ENCODE data around the gene GLRX5. TPM values are rescaled to one million over a fixed set of nuclear protein-coding genes. Genes with fewer than 3 reads are reported as not detected.

The GLRX5 gene
- total RNA-seq, 1 donor from 2014 or later: 33.4 TPM

- Mint-ChIP-seq H3K36me3 (ENCODE audit: low read depth) (no peaks in the 10 kb centered on the region), H3K4me3 (ENCODE audit: unreplicated experiment) (no peak overlapping the region), H3K27me3 (ENCODE audit: low read depth) (peaks cover 7% of the 10 kb centered on the region), H3K27ac (ENCODE audit: unreplicated experiment) (no peak overlapping the region), H3K4me1 (ENCODE audit: low read depth) (no peaks in the 10 kb centered on the region), H3K9me3 (ENCODE audit: low read depth) (no peaks in the 10 kb centered on the region)
- DNase-seq (ENCODE audit: low spot score): no peak
- TF ChIP-seq, protein P1, sequence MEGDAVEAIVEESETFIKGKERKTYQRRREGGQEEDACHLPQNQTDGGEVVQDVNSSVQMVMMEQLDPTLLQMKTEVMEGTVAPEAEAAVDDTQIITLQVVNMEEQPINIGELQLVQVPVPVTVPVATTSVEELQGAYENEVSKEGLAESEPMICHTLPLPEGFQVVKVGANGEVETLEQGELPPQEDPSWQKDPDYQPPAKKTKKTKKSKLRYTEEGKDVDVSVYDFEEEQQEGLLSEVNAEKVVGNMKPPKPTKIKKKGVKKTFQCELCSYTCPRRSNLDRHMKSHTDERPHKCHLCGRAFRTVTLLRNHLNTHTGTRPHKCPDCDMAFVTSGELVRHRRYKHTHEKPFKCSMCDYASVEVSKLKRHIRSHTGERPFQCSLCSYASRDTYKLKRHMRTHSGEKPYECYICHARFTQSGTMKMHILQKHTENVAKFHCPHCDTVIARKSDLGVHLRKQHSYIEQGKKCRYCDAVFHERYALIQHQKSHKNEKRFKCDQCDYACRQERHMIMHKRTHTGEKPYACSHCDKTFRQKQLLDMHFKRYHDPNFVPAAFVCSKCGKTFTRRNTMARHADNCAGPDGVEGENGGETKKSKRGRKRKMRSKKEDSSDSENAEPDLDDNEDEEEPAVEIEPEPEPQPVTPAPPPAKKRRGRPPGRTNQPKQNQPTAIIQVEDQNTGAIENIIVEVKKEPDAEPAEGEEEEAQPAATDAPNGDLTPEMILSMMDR (IDR thresholded peaks at IDR 0.05): no peak
These were observed 28.2 kb downstream of the GLRX5 start for GRCh38 chr14:95562892-95563685.

DNA sequence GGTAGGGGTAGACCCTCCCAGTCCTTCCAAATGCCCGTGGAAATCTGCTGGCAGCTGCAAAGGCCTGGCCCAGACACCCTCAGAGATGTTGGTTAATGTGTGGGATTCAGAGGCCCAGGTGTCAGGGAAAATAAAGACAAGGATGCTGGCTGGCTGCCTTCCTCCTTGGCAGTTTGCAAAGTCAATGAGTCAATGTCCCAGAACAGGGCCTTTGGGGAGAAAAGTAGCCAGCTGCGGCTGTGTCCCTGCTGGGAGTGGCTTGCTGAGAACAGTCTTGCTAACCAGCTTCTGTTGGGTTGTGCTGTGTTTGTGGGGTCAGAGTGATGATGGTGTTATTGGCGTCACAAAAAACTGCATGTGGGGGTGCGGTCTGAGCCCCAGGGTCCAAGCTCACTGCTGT lies 29.2 kb downstream of the GLRX5 start:
- TF ChIP-seq, protein P1 (IDR thresholded peaks at IDR 0.05): no peak
- Mint-ChIP-seq H3K36me3 (ENCODE audit: low read depth) (no peaks in the 10 kb centered on the region), H3K9me3 (ENCODE audit: low read depth) (no peaks in the 10 kb centered on the region), H3K27ac (ENCODE audit: unreplicated experiment) (no peak overlapping the region), H3K27me3 (ENCODE audit: low read depth) (peaks cover 8% of the 10 kb centered on the region), H3K4me3 (ENCODE audit: unreplicated experiment) (no peak overlapping the region), H3K4me1 (ENCODE audit: low read depth) (no peaks in the 10 kb centered on the region)
- DNase-seq (ENCODE audit: low spot score): no peak

GRCh38 chr14:95569440-95569839 lies 34.6 kb downstream of the GLRX5 start:
- no peaks in the 10 kb centered on the region for H3K9me3 Mint-ChIP-seq (ENCODE audit: low read depth)
- H3K4me3 Mint-ChIP-seq (ENCODE audit: unreplicated experiment): no peak overlapping the region

GRCh38 chr14:95573313-95573712 lies 38.5 kb downstream of the GLRX5 start:
- H3K9me3 Mint-ChIP-seq (ENCODE audit: low read depth): no peaks in the 10 kb centered on the region
- H3K4me3 Mint-ChIP-seq (ENCODE audit: unreplicated experiment): no peak overlapping the region
- no peak overlapping the region for H3K27ac Mint-ChIP-seq (ENCODE audit: unreplicated experiment)
- no peak for DNase-seq (ENCODE audit: low spot score)
- H3K36me3 Mint-ChIP-seq (ENCODE audit: low read depth): no peaks in the 10 kb centered on the region
- H3K27me3 Mint-ChIP-seq (ENCODE audit: low read depth): peaks cover 28% of the 10 kb centered on the region
- H3K4me1 Mint-ChIP-seq (ENCODE audit: low read depth): no peaks in the 10 kb centered on the region
- TF ChIP-seq, protein P1 (IDR thresholded peaks at IDR 0.05): no peak

More at GRCh38 chr14:95569440-95569839, 34.6 kb downstream of the GLRX5 start:
- no peaks in the 10 kb centered on the region for H3K36me3 Mint-ChIP-seq (ENCODE audit: low read depth)
- no peak overlapping the region for H3K27ac Mint-ChIP-seq (ENCODE audit: unreplicated experiment)
- no peak for DNase-seq (ENCODE audit: low spot score)
- H3K4me1 Mint-ChIP-seq (ENCODE audit: low read depth): no peaks in the 10 kb centered on the region
- TF ChIP-seq, protein P1 (IDR thresholded peaks at IDR 0.05): no peak
- H3K27me3 Mint-ChIP-seq (ENCODE audit: low read depth): peaks cover 18% of the 10 kb centered on the region

- TF ChIP-seq, protein P1 (IDR thresholded peaks at IDR 0.05): no peak
- Mint-ChIP-seq H3K27ac (ENCODE audit: unreplicated experiment) (peak overlapping the region; percentile 14), H3K9me3 (ENCODE audit: low read depth) (no peaks in the 10 kb centered on the region), H3K36me3 (ENCODE audit: low read depth) (no peaks in the 10 kb centered on the region), H3K4me3 (ENCODE audit: unreplicated experiment) (no peak overlapping the region), H3K4me1 (ENCODE audit: low read depth) (no peaks in the 10 kb centered on the region), H3K27me3 (ENCODE audit: low read depth) (peaks cover 29% of the 10 kb centered on the region)
- no peak for DNase-seq (ENCODE audit: low spot score)
These were observed 41.1 kb downstream of the GLRX5 start for GRCh38 chr14:95575840-95576473.
